Fibroblast of skin of left quadriceps (primary cell): ENCODE data around the gene GTF3C1.
"Not testable (repeated sequence)": the region's sequence is repeated elsewhere in the genome, so short reads cannot be mapped to it uniquely, and the experiment has no call there.

Experiments
- DNase-seq, 2 experiments: peaks; one replicate each; pipeline ENCODE4 v3.0.0-alpha.2; 2013; ENCODE audit warnings: low read depth in 2 of 2

GTF3C1 gene

DNA sequence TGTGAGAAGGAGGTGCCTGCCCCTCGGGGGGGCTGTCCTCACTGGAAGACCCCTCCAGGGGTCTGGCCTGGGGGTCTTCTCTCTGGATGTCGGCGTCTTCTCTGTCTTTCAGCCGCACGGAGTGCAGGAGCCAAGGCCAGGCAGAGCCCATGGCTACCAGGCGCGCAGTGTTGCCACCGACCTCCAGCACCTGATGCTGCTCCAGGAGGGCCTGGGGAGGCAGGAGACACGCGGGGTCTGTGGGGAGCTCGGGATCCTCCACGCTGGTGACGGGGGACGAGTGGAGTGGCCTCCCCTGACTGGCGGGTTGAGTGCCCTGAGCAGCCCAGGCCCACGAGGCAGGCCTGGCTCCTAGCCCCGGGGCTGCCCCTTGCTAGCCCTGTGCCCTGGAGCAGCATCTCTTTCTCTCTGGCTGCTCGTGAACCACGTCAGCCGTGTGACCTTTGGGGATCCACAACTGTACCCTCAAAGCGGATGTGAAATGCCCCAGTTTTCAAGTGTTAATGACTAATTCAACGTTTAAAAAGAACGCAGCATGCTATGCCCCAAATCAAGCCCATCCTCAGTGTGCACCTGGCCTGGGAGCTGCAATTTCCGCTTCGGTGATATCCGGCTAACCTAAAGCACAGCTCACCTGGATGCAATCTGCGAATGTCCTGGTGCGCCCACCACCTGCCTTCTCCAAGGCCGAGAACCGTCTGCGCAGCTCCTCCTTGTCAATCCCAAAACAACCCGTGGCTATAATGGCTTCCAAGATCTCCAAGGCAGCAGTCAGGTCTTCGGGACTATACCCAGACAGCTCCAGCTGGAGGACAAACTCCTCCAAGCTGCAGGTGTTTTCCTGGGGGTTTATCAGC is 84.9 kb downstream of the GTF3C1 start:
- no peak for DNase-seq

DNA sequence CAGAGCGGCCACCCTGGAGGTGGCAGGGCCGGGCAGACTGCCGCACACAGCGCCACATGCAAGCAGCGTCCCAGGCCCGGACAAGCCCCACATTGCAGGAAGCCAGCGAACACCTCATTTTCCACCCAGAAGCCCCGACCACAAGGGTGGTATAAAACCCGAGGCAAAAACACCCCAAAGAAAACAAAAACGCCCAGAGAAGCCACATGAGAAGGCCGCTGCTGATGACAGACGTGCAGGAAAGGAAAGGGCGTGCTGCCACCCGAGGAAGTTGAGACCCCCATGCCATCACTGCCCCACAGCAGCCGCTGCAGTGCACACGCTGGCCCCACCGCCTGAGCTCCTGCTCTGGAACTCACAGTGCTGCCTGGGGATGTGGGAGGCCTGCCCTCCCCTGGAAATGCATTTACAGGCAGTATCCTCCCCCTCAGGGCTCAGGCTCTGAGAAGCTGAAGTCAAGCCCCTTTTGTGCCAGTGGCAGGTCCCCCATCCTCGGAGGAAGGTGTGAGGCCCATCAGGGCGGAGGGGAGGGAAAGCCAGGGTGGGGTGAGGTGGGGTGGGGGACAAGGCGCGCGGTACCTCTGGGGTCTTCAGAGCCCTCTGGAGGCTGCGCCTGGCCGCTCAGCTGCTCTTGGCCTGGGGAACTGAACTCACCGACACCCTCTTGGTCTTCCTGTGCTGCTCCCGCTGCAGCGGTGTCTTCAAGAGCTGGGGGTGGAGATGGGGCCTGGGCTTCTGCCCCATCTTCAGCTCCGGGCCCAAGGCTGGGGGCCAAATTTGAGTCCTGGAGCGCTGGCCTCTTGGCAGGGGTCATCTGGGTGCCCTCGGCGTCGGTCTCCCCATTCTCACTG is 85.7 kb downstream of the GTF3C1 start:
- DNase-seq: no peak

DNA sequence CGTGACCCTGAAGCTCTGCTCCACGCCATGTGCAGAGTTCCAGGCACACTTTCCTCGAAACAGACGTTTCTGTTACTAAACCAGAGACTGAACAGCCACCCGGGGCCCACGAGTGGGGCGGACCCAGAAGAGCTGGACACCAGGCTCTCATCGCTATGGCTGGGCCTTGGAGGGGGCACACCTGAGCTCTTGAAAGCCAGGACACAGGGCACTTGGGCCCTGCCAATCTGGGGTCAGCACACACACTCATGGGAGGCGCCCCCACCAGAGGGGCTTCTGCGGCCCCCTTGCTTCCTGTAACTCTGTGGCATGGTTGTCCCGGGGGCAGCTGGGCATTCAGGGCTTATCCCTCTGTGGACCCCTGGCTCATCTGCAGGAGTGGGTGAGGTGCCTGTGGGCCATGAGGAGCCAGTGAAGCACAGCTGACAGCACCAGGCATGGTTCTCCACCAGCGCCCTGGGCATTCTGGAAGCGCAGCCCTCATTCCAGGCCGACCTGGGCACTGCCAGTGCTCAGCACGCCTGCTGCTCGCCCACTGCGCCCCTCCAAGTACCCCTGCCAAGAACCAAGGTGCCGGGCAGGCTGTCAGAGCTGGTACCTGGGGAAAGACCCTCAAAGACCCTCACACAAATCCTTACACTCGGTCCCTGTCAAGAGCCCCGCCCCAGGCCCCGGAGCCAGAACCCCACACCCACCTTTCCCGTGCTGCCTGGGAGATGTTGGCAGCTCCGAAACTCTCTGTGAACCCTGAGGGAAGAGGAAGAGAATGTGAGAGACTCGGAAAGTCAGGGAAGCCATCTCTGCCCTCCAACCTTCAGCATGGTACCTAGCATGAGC is 86.6 kb downstream of the GTF3C1 start:
- no peak for DNase-seq

DNA sequence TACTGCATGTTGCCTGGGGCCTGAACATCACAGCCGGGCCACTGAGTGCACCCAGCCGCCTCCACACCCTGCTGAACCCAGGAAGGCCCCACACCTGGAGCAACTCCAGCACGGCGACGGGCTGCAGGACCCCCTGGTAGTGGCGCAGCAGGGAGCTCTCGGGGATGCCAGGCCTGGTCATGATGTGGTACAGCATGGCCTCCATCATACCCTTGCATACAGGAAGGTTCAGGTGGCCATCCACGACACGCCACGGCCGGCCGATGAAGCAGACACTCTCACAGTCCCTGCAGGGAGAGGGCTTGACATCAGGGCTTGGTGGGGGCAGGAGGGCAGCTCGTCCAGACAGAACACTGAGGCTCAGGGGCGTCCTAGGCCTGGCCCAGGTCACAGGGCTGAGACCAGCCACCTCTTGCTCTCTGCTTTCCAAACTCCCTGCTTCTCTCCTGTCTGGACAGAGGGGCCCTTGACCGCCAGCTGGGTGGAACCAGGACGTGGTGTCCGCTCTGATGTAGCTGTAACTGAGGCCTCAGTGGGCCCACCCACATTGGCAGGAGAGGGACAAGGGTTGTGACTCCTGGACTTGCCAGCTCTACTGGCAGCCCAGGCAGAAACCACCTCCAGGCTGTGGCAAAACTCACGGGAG is 87.4 kb downstream of the GTF3C1 start:
- no peak for DNase-seq

DNA sequence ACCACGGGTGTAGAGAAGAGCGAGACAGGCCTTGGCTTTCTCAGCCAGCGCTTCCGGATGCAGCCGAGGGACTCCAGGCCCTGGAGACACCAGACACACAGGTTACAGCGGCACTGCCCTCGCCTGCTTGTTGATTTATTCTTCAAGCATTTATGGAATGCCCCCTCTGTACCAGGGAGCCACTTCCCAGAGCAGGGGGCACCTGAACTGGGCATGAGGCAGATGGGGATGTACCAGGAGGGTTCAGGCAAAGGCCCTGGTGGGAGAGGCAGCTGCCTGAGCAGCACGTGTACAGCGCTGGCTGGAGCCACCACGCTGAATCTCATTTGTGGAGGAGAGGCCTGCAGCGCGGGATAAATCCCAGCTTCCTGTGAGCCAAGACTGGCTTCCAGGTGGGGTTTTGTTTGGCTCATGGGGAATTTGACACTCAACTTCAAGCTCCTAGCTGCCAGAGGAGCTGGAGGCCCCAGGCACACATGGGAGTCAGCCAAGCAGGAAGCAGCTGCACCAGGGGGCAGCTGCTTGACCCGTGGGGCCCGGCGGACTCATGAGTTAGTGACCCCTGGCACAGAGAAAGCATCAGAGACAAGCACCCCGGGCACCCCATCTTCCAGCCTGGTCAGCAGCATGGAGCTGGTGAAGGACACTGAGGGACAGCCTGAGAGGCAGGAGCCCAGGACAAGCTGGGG is 88.1 kb downstream of the GTF3C1 start:
- no peak for DNase-seq

DNA sequence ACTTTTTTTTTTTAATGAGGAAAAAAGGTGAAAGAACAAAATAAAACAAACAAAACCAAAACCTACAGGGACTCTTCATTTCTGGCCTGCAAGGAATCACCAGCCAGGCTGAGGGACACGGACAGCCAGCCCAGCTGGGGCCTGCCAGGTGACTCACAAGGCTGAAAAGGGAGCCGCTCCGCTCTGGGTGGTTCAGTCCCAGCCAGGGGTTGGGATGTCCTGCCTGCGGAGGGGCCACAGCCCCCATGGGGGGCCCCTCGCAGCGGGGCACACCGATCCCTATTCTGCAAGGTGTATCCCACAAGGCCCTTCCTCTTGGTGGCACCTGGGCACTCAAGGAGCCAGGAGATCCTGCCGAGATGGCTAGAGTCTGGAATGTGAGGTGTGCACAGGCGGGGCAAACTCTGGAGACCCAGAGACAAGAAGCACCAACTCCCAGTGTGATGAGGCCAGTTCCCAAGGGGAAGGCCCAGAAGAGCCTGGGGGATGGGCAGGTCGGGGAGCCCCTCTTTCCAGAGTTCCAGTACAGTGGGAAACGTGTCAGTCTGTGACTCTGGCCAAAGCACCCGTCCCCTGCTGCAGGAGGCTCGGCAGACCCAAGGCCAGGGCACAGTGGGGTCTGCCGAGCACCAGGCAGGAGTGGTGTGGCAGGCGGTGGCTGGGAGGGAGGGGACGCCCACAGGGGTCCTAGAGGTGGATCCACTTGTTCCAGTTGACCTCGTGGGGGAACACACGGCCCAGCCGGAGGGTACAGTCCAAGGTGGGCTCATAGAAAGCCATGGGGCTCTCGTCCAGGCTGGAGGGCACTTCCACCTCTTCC is 88.8 kb downstream of the GTF3C1 start:
- no peak for DNase-seq

DNA sequence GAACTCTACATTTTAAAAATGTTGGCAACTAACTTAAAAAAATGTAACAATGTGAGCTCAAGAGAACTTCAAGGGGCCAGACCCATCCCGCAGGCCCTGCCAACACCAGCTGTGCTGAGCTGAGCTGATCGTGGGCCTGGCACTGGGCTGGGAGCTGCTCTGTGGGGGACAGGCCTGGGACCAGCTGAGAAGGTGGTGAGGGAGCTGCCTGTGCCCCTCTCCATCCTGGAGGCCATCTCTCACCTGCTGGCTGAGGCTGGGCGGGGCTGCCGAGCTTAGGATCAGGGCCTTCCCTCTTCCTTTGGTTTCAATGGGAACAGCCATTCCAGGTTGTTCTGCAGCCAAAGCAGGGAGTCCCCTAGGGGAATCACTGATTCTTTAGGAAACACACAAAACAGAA is 89.5 kb downstream of the GTF3C1 start:
- DNase-seq: no peak

DNA sequence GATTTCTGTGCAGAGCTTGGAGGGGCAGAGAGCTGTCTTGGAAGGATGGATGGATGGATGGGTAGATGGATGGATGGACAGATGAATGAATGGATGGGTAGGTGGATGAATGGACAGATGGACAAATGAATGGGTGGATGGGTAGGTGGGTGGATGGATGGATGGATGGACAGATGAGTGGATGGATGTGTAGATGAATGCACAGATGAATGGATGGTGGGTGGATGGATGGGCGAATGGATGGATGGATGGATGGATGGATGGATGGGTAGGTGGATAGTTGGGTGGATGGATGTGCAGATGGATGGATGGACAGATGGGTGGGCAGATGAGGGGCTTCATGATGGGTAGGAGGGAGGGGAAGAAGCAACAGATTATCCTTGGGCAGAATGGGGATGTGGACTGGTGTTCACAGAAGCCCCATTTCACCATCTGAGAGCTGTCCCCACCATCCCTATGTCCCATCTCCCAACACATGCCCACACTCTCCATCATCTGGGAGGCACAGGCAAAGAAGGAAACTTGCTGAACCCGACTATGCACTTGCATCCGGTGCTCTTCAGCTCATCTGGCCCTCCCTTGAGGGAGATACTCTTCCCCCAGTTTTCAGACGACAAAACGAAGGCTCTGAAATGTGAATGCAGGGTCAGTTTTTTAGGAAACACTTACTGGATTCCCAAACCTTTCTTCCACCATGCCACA is 90.6 kb downstream of the GTF3C1 start:
- DNase-seq: no peak

DNA sequence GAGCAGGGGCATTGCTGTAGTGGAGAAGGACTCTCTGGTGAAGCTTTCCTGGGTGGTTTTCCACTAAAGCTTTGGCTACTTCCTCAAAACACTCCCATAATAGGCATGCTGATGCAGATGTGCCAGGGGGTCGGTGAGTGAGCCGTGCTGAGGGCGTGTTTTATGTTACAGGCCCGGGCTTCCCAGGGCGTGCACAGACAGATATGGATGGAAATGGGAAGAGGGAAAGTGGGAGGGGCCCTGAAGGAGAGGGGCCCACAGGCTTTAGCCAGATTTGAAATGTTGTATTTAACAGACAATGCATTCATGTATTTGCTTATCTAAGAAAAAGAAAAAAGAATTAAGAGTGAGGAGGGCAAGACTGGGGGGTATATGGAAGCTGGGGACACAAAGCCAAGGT is 91.5 kb downstream of the GTF3C1 start:
- no peak for DNase-seq

DNA sequence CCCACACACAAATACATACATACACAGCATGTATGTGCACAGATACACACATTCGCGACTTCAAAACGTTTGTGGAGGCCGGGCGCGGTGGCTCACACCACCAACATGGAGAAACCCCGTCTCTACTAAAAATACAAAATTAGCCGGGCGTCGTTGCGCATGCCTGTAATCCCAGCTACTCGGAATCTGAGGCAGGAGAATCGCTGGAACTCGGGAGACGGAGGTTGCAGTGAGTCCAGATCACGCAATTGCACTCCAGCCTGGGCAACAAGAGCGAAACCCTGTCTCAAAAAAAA is 92.2 kb downstream of the GTF3C1 start:
- not testable (repeated sequence) for DNase-seq

DNA sequence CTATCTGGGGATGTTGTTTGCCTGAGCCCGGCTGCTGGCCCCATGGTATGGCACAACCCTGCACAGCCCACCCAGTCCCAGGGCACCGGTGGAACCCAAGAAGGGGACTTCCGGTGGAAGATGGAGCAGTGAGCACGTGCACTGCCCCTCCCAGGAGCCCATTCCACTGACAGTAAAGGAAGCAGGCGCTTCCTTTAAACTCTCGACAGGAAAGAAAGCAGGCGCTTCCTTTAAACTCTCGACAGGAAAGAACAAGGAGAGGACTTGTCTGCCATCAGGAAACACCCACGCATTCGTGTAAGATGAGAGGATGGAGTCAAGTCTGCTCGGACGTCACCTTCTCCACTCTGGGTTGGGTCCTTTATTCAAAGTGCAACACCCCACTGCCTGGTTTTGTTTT is 94.0 kb downstream of the GTF3C1 start:
- DNase-seq: no peak

DNA sequence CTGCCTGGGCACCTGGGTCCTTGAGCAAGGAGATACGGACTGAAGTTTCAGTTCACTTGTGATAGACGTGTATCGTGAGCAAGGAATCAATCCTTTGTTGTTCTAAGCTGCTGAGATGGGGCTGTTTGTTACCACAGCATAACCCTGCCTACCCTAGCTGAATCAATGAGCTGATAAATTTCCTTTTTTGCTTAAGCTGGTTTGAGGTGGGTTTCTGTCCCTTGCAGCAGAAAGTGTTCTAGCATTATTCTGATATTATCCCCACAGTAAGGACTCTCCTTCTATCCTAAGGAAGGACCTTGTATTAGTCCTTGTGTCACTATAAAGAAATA is 96.3 kb downstream of the GTF3C1 start:
- DNase-seq: no peak

DNA sequence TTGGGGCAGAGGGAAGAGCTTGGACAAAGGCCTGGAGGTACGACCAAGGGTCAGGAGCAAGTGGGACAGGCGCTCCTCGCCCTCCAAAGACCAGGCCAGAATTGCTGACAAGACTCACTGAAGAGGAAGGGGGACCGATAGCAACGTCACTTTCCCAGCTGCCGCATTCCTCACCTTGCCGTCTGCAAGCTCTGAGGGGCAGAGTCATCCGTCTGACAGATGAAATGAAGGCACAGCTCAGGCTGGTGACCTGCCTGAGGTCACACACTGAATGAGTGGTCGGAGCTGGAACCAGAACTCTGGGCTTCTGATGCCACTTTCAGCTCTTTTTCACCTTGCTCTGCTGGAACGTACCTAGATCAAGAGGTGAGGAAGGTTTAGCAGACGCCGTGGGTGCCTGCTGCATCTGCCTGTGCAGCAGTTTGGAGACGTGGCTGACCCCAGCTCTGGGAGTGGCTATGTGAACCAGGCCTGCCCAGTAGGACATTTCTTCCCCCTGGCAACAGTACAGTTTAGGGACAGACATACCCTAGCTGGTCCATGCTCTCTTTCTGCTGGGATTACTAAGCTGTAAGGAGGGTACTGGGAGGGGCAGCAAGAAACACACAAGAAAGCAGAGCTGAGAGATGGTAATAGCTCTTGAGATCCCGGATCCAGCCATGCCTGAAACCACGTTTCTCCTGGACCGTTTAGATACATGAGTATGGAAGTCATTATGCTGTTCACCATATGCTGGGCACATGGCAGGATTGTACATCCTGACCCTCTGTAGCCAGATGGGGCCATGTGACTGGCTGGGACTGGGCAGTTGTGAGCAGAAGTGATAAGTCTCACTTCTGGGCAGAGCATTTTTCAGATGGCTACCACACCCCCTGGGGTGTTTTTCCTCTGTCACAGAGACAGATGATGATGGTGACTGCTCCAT is 96.9 kb downstream of the GTF3C1 start:
- DNase-seq: no peak

DNA sequence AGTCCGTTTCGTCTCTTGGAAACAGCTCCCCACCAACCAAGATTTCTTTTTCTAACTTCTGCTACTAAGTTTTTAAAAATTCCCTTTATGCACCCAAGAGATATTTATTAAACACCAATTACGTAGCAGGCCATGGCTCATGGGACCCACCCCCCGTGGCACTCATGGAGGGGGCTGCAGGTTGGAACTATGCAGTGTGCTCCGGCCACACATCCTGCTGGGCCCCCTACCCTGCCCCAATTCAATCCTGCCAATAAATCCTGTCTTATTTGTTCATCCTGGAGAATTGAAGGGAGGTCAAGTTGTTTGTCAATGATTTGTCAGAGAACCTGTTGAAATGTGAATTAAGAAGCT is 99.5 kb downstream of the GTF3C1 start:
- no peak for DNase-seq

DNA sequence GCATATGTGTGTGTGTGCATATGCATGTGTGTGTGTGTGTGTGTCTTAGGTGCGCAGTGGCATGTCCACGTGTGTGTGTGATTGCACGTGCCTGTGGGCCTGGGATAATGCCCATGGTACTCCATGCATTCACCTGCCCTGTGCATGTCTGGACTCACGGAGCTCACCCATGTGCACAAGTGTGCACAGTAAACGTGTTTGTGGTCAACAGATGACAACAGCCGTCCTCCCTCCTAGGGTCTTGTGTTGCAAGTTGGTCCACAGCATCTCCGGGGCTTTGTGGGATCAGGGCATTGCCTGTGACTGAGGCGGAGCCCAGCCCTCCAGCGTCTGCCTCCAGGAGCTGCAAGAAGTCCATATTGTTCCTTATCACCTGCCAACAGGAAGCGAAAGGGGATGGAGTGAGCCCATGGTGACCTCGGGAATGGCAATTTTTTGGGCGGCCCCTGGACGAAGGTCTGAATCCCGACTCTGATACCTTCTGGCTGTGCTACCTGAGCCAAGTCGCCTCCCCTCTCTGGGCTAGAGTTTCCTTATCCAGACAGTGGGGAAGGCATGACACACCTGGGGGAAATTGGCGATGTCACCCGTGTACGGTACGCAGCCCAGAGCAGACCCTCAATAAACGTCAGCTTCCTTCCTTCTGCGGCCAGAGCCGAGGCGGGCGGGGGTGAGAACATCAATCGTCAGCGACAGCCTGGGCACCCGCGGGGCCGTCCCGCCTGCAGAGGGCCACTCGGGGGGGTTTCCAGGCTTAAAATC is 100.1 kb downstream of the GTF3C1 start:
- DNase-seq: no peak

DNA sequence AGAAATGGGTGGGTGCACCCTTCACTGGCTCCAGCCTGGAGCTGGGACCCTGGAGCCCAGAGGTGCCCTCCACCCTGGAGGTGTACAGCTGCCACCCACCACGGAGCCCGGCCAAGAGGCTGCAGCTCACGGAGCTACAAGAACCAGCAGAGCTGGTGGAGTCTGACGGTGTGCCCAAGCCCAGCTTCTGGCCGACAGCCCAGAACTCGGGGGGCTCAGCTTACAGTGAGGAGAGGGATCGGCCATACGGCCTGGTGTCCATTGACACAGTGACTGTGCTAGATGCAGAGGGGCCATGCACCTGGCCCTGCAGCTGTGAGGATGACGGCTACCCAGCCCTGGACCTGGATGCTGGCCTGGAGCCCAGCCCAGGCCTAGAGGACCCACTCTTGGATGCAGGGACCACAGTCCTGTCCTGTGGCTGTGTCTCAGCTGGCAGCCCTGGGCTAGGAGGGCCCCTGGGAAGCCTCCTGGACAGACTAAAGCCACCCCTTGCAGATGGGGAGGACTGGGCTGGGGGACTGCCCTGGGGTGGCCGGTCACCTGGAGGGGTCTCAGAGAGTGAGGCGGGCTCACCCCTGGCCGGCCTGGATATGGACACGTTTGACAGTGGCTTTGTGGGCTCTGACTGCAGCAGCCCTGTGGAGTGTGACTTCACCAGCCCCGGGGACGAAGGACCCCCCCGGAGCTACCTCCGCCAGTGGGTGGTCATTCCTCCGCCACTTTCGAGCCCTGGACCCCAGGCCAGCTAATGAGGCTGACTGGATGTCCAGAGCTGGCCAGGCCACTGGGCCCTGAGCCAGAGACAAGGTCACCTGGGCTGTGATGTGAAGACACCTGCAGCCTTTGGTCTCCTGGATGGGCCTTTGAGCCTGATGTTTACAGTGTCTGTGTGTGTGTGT is 100.9 kb downstream of the GTF3C1 start:
- DNase-seq: no peak

DNA sequence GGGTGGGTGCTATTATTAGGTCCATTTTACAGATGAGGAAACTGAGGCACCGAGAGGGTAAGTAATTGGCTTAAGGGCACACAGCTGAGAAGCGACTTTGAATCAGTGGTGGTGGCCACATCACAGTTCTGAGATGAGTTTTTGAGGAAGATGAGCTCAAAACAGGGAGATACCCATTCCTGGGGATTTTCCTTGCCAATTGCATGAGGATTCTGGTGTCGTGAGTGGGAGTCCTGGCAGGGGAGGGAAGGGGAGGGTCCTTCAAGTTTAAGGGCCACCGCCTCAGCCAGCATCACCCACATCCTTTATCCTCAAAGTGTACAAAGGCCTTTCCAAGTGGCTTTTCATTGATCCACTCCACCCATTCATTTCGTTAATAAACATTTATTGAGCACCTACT is 102.4 kb downstream of the GTF3C1 start:
- no peak for DNase-seq
